Right atrium auricular region (tissue), 2 donors: ENCODE results near the gene CIAPIN1. TPM values are rescaled to one million over a fixed set of nuclear protein-coding genes. Genes with fewer than 3 reads are reported as not detected.
"Not testable (repeated sequence)": the region's sequence is repeated elsewhere in the genome, so short reads cannot be mapped to it uniquely, and the experiment has no call there.

ENCODE experiments used
- DNase-seq: peaks from one replicate; pipeline ENCODE4 v3.0.0-alpha.2; 2019; ENCODE audit warnings: low spot score
- H3K27ac ChIP-seq, 2 donors: fragments of 200-600 bp; sonication (generic); 1 replicate in 1 of 2; 2 replicates in 1 of 2; pipeline ENCODE4 v1.5.1; 2016 to 2019
- H3K27me3 ChIP-seq, 2 donors: fragments of 200-600 bp; sonication (generic); one replicate each; pipeline versions ENCODE4 v1.5.1 to v1.6.0; 2017 to 2019
- H3K36me3 ChIP-seq: fragments of 200-600 bp; sonication (generic); one replicate; pipeline ENCODE4 v1.5.1; 2016
- H3K4me1 ChIP-seq, 2 donors: fragments of 200-600 bp; sonication (generic); one replicate each; pipeline versions ENCODE4 v1.5.1 to v1.6.0; 2017 to 2019
- H3K4me3 ChIP-seq, 2 donors: fragments of 200-600 bp; sonication (generic); 1 replicate in 1 of 2; 2 replicates in 1 of 2; pipeline ENCODE4 v1.5.1; 2017 to 2019; ENCODE audit warnings: mild to moderate bottlenecking in 1 of 2, moderate library complexity in 1 of 2
- H3K9me3 ChIP-seq, 2 donors: fragments of 200-600 bp; sonication (generic); one replicate each; pipeline ENCODE4 v1.5.1; 2019
- CTCF ChIP-seq, 2 donors: fragments of 200-600 bp; sonication (generic); IDR thresholded peaks; one replicate each; pipeline ENCODE4 v1.5.1; 2019; ENCODE audit warnings: antibody characterized with exemption in 2 of 2
- total RNA-seq, 2 donors: library from RNA; depleted of rRNA; stranded (reverse); fragments of >200 nt; gene quantifications; one replicate each; pipeline ENCODE4 v1.1.0, GENCODE V29; 2016

The CIAPIN1 gene
- total RNA-seq, 2 donors from 2014 or later, result 33.0 to 34.4 TPM

- Histone ChIP-seq H3K9me3 (no peaks in the 10 kb centered on the region), H3K36me3 (peaks cover 63% of the 10 kb centered on the region), H3K4me3 (no peak overlapping the region), H3K4me1 (peaks cover 0 to 22% of the 10 kb centered on the region in 2 donors), H3K27ac (no peak overlapping the region), H3K27me3 (no peaks in the 10 kb centered on the region)
- TF ChIP-seq CTCF (IDR thresholded peaks at IDR 0.05), result no peak
- no peak for DNase-seq
Observed at GRCh38 chr16:57452021-57452420, 4.8 kb upstream of the CIAPIN1 start.

- H3K4me3 ChIP-seq, result peak overlapping the region; percentile 95 to 98
- peaks cover 9% of the 10 kb centered on the region for H3K36me3 ChIP-seq
- peak; percentile 68 for DNase-seq
- no peaks in the 10 kb centered on the region for H3K27me3 ChIP-seq
- H3K9me3 ChIP-seq, result no peaks in the 10 kb centered on the region
- H3K27ac ChIP-seq, result peak overlapping the region; percentile 96 to 98
- peaks cover 0 to 44% of the 10 kb centered on the region in 2 donors for H3K4me1 ChIP-seq
- TF ChIP-seq CTCF (IDR thresholded peaks at IDR 0.05), result no peak
Observed at GRCh38 chr16:57446531-57447185, 527 bp downstream of the CIAPIN1 start.

DNA sequence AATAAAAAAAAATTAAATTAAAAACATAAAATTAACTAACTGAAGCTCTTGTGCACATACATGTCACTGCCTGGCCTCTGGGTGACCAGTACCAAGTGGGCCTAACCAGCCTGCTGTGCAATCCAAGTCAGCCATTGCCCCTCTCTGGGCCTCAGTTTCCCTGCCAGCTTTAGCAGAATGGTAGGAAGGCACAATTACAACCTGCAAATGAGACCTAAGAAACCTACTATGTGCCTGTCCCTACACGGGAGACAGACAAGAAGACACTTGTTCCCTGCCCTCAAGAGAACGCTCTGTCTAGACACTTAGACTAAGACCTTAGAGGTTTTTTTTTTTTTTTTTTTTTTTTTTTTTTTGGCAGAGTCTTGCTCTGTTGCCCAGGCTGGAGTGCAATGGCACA is 1.7 kb downstream of the CIAPIN1 start:
- peaks cover 0 to 44% of the 10 kb centered on the region in 2 donors for H3K4me1 ChIP-seq
- no peaks in the 10 kb centered on the region for H3K27me3 ChIP-seq
- DNase-seq, result no peak
- no peak overlapping the region for H3K27ac ChIP-seq
- TF ChIP-seq CTCF (IDR thresholded peaks at IDR 0.05), result no peak
- H3K4me3 ChIP-seq, result no peak overlapping the region
- H3K36me3 ChIP-seq, result peaks cover 8% of the 10 kb centered on the region
- no peaks in the 10 kb centered on the region for H3K9me3 ChIP-seq

DNA sequence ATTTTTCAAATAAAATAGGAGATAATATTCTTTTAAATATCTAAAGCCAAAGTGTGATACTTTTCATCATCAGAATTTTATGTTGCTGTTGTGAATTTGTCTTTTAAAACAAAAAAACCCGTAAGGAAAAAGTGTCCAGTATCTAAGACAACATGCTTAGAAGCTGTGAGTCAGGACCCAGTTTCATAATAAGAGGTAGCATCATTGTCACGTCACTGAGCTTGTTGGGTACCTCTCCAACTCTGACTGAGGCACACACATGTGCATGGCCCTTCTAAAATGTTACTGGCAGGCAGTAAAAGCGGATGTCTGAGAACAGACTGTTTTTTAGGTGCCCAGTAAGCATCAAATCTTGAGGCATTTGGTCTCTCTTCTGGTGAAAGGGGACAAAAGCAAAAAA is 2.5 kb downstream of the CIAPIN1 start:
- Histone ChIP-seq H3K4me3 (no peak overlapping the region), H3K27me3 (no peaks in the 10 kb centered on the region), H3K4me1 (peaks cover 0 to 42% of the 10 kb centered on the region in 2 donors), H3K36me3 (peaks cover 16% of the 10 kb centered on the region), H3K27ac (no peak overlapping the region), H3K9me3 (peaks cover 0 to 6% of the 10 kb centered on the region in 2 donors)
- DNase-seq, result no peak
- no peak for TF ChIP-seq CTCF (IDR thresholded peaks at IDR 0.05)

GRCh38 chr16:57440551-57440950 is 6.6 kb downstream of the CIAPIN1 start:
- DNase-seq, H3K9me3 ChIP-seq, H3K27ac ChIP-seq, H3K27me3 ChIP-seq, H3K4me3 ChIP-seq, H3K4me1 ChIP-seq: not testable (repeated sequence)
- H3K36me3 ChIP-seq, result peaks cover 56% of the 10 kb centered on the region

DNA sequence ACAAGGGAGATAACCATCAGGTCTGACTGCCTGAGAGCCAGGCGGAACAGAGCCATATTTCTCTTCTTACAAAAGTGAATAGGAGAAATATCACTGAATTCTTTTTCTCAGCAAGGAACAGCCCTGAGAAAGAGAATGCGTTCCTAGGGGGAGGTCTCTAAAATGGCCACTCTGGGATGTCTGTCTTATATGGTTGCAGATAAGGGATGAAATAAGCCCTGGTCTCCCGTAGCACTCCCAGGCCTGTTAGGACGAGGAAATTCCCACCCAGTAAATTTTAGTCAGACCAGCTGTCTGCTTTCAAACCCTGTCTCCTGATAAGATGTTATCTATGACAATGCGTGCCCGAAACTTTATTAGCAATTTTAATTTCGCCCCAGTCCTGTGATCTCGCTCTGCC is 7.2 kb downstream of the CIAPIN1 start:
- H3K4me3 ChIP-seq, result not testable (repeated sequence)

DNA sequence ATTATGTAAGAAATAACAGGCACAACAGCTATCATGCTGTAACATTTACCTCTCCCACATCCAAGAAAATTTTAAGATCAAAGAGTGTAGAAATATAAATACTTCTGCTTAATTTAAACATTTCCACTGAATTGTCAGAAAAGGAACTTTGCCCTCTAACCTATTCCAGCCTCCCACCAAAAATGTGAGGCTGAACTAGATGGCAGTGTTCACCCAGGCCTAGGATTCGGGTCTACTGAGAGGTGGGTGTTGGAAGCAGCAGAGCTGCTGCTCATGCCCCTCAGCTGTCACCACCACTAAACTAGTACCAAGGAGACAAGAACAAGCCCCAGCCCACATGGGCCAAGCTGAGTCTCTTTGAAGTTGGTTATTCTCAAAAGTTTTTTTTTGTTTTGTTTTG is 11.3 kb downstream of the CIAPIN1 start:
- TF ChIP-seq CTCF (IDR thresholded peaks at IDR 0.05), result no peak
- DNase-seq, result no peak
- Histone ChIP-seq H3K9me3 (peaks cover 0 to 7% of the 10 kb centered on the region in 2 donors), H3K4me3 (no peak overlapping the region), H3K27ac (no peak overlapping the region), H3K27me3 (no peaks in the 10 kb centered on the region), H3K36me3 (peaks cover 99% of the 10 kb centered on the region), H3K4me1 (no peaks in the 10 kb centered on the region)

More for the DNA sequence above, 7.2 kb downstream of the CIAPIN1 start:
- not testable (repeated sequence) for H3K27ac ChIP-seq, H3K9me3 ChIP-seq, H3K4me1 ChIP-seq, DNase-seq, H3K27me3 ChIP-seq
- H3K36me3 ChIP-seq, result peaks cover 63% of the 10 kb centered on the region
